MM.1S (cell line): ENCODE results near the gene GLRA3.

Experiments
- DNase-seq: peaks from one replicate; pipeline ENCODE4 v3.0.0-alpha.2; 2015
- H2AFZ ChIP-seq: fragments of 300-600 bp; sonication (generic); 2 replicates; pipeline ENCODE4 v1.6.0; 2016; ENCODE audit warnings: antibody characterized with exemption, low read length
- H3F3A ChIP-seq: fragments of 300-600 bp; sonication (generic); 2 replicates; pipeline ENCODE4 v1.6.1; 2016; ENCODE audit warnings: mild to moderate bottlenecking, antibody characterized with exemption, low read length, moderate library complexity, mixed read lengths; ENCODE audit not compliant: insufficient read depth
- H3K27ac ChIP-seq: fragments of 300-600 bp; sonication (generic); 2 replicates; pipeline ENCODE4 v1.5.1; 2016; ENCODE audit warnings: mild to moderate bottlenecking, low read length
- H3K27me3 ChIP-seq: fragments of 300-600 bp; sonication (generic); replicated peaks from 2 replicates; pipeline ENCODE4 v1.6.0; 2016; ENCODE audit warnings: low read length; ENCODE audit not compliant: insufficient read depth
- H3K36me3 ChIP-seq: fragments of 300-600 bp; sonication (generic); replicated peaks from 2 replicates; pipeline ENCODE4 v1.6.1; 2016; ENCODE audit warnings: mild to moderate bottlenecking, low read length, mixed read lengths; ENCODE audit not compliant: insufficient read depth
- H3K4me1 ChIP-seq: fragments of 300-600 bp; sonication (generic); 2 replicates; pipeline ENCODE4 v1.6.1; 2016; ENCODE audit warnings: low read length, mixed read lengths
- H3K4me2 ChIP-seq: fragments of 300-600 bp; sonication (generic); 2 replicates; pipeline ENCODE4 v1.6.0; 2016; ENCODE audit warnings: low read depth, low read length
- H3K4me3 ChIP-seq: fragments of 300-600 bp; sonication (generic); 2 replicates; pipeline ENCODE4 v1.5.1; 2016; ENCODE audit warnings: low read length, mixed read lengths
- H3K79me2 ChIP-seq: fragments of 300-600 bp; sonication (generic); 2 replicates; pipeline ENCODE4 v1.6.1; 2016; ENCODE audit warnings: mixed run types, low read length, mixed read lengths
- H3K9ac ChIP-seq: fragments of 300-600 bp; sonication (generic); 2 replicates; pipeline ENCODE4 v1.6.1; 2016; ENCODE audit warnings: low read length, mixed read lengths
- H3K9me2 ChIP-seq: fragments of 300-600 bp; sonication (generic); replicated peaks from 2 replicates; pipeline ENCODE4 v1.6.1; 2016; ENCODE audit warnings: mild to moderate bottlenecking, low read length, mixed read lengths; ENCODE audit not compliant: insufficient read depth
- H3K9me3 ChIP-seq: fragments of 300-600 bp; sonication (generic); replicated peaks from 2 replicates; pipeline ENCODE4 v1.6.1; 2016; ENCODE audit warnings: mild to moderate bottlenecking, low read length, mixed read lengths; ENCODE audit not compliant: insufficient read depth
- H4K20me1 ChIP-seq: fragments of 300-600 bp; sonication (generic); 2 replicates; pipeline ENCODE4 v1.6.1; 2016; ENCODE audit warnings: mild to moderate bottlenecking, low read length, moderate library complexity, mixed read lengths; ENCODE audit not compliant: insufficient read depth
- CTCF ChIP-seq: fragments of 300-600 bp; sonication (generic); IDR thresholded peaks from 2 replicates; pipeline ENCODE4 v1.5.1; 2016; ENCODE audit warnings: antibody characterized with exemption, low read length, mixed read lengths
- EZH2 ChIP-seq: fragments of 300-600 bp; sonication (generic); optimal IDR thresholded peaks from 2 replicates; pipeline ENCODE3; 2017; ENCODE audit warnings: low read depth, mild to moderate bottlenecking, antibody characterized with exemption, low read length, mixed read lengths
- EZH2phosphoT487 ChIP-seq: fragments of 300-600 bp; sonication (generic); IDR thresholded peaks from 2 replicates; pipeline ENCODE4 v1.6.1; 2018; ENCODE audit warnings: antibody characterized with exemption, low read length

Gene GLRA3

GRCh38 chr4:174650711-174651355, 178.2 kb downstream of the GLRA3 start:
- no peaks in the 10 kb centered on the region for H3K27me3 ChIP-seq
- H3K4me1 ChIP-seq, result no peaks in the 10 kb centered on the region
- H3K36me3 ChIP-seq, result no peaks in the 10 kb centered on the region
- H3F3A ChIP-seq, result no peaks in the 10 kb centered on the region
- DNase-seq, result no peak
- H4K20me1 ChIP-seq, result no peaks in the 10 kb centered on the region
- no peaks in the 10 kb centered on the region for H3K9me2 ChIP-seq
- H3K27ac ChIP-seq, result no peak overlapping the region
- H3K4me2 ChIP-seq, result no peak overlapping the region
- no peak for TF ChIP-seq EZH2
- TF ChIP-seq CTCF, result no peak
- TF ChIP-seq EZH2phosphoT487, result no peak
- no peaks in the 10 kb centered on the region for H3K79me2 ChIP-seq
- no peak overlapping the region for H3K9ac ChIP-seq
- no peak overlapping the region for H3K4me3 ChIP-seq
- H3K9me3 ChIP-seq, result no peaks in the 10 kb centered on the region
- no peak overlapping the region for H2AFZ ChIP-seq

GRCh38 chr4:174648812-174649211, 180.2 kb downstream of the GLRA3 start:
- DNase-seq, result no peak
- Histone ChIP-seq H3K4me1 (no peaks in the 10 kb centered on the region), H4K20me1 (no peaks in the 10 kb centered on the region), H3F3A (no peaks in the 10 kb centered on the region), H3K4me2 (no peak overlapping the region), H3K9me3 (no peaks in the 10 kb centered on the region), H3K79me2 (no peaks in the 10 kb centered on the region), H2AFZ (no peak overlapping the region), H3K9ac (no peak overlapping the region), H3K36me3 (no peaks in the 10 kb centered on the region), H3K4me3 (no peak overlapping the region), H3K9me2 (no peaks in the 10 kb centered on the region), H3K27me3 (no peaks in the 10 kb centered on the region), H3K27ac (no peak overlapping the region)
- TF ChIP-seq EZH2phosphoT487, result no peak

- H3K27ac ChIP-seq, result no peak overlapping the region
- TF ChIP-seq EZH2phosphoT487, result no peak
- TF ChIP-seq EZH2, result no peak
- no peak for TF ChIP-seq CTCF
- no peaks in the 10 kb centered on the region for H4K20me1 ChIP-seq
- no peak overlapping the region for H3K9ac ChIP-seq
- no peaks in the 10 kb centered on the region for H3F3A ChIP-seq
- H3K9me3 ChIP-seq, result no peaks in the 10 kb centered on the region
- H3K4me2 ChIP-seq, result no peak overlapping the region
- no peaks in the 10 kb centered on the region for H3K36me3 ChIP-seq
- no peaks in the 10 kb centered on the region for H3K27me3 ChIP-seq
- DNase-seq, result no peak
- no peaks in the 10 kb centered on the region for H3K9me2 ChIP-seq
- no peaks in the 10 kb centered on the region for H3K4me1 ChIP-seq
- no peak overlapping the region for H2AFZ ChIP-seq
- H3K4me3 ChIP-seq, result no peak overlapping the region
- no peaks in the 10 kb centered on the region for H3K79me2 ChIP-seq
Observed at GRCh38 chr4:174646326-174646725, 182.7 kb downstream of the GLRA3 start.

- no peak overlapping the region for H3K4me3 ChIP-seq
- no peaks in the 10 kb centered on the region for H3K9me3 ChIP-seq
- H3K9ac ChIP-seq, result no peak overlapping the region
- H2AFZ ChIP-seq, result no peak overlapping the region
- no peak for DNase-seq
- no peak for TF ChIP-seq EZH2
- no peak for TF ChIP-seq CTCF
- no peak for TF ChIP-seq EZH2phosphoT487
- H3K9me2 ChIP-seq, result no peaks in the 10 kb centered on the region
- H3F3A ChIP-seq, result no peaks in the 10 kb centered on the region
- H3K27me3 ChIP-seq, result no peaks in the 10 kb centered on the region
- no peak overlapping the region for H3K4me2 ChIP-seq
- no peaks in the 10 kb centered on the region for H4K20me1 ChIP-seq
- no peak overlapping the region for H3K27ac ChIP-seq
- H3K4me1 ChIP-seq, result peaks cover 9% of the 10 kb centered on the region; the same call in 1 of the 2 replicates
- no peaks in the 10 kb centered on the region for H3K36me3 ChIP-seq
- no peaks in the 10 kb centered on the region for H3K79me2 ChIP-seq
Observed at GRCh38 chr4:174640146-174640545, 188.9 kb downstream of the GLRA3 start.
